ENCODE results near the gene CEP63.

GRCh38 chr3:134602440-134602814 lies 116.6 kb downstream of the CEP63 start:
- no peak for TF ChIP-seq CTCF (IDR thresholded peaks at IDR 0.05; ENCODE audit: poor library complexity)
- no peak for TF ChIP-seq EZH2phosphoT487 (IDR thresholded peaks at IDR 0.05; ENCODE audit: low read depth, severe bottlenecking, unreplicated experiment)

Data from hepatocyte (in vitro differentiated cells).